GM23338 (cell line): ENCODE measurements around the gene TMCC1. TPM values are rescaled to one million over a fixed set of nuclear protein-coding genes. Genes with fewer than 3 reads are reported as not detected.

Source experiments
- ATAC-seq: fragments of 200-7000 bp; cut with Tn5 transposase; 3 replicates; pipeline ENCODE4 v1.9.1; 2020
- DNase-seq: peaks from one replicate; pipeline ENCODE4 v3.0.0-alpha.2; 2015; ENCODE audit warnings: low spot score
- H2AFZ ChIP-seq: fragments of 200-600 bp; sonication (generic); 2 replicates; pipeline ENCODE4 v1.8.0; 2016; ENCODE audit warnings: antibody characterized with exemption, mild to moderate bottlenecking, moderate library complexity
- H3F3A ChIP-seq: fragments of 200-600 bp; sonication (generic); replicated peaks from 2 replicates; pipeline ENCODE4 v1.8.0; 2017; ENCODE audit warnings: antibody characterized with exemption, mixed run types, low read depth
- H3K27ac ChIP-seq: fragments of 200-600 bp; sonication (generic); 2 replicates; pipeline ENCODE4 v1.6.1; 2016; ENCODE audit warnings: low read depth
- H3K27me3 ChIP-seq: fragments of 200-600 bp; sonication (generic); 2 replicates; pipeline ENCODE4 v1.8.0; 2016; ENCODE audit warnings: mild to moderate bottlenecking, mixed run types, moderate library complexity; ENCODE audit not compliant: insufficient read depth
- H3K36me3 ChIP-seq: fragments of 200-600 bp; sonication (generic); 2 replicates; pipeline ENCODE4 v1.8.0; 2016; ENCODE audit warnings: mild to moderate bottlenecking; ENCODE audit not compliant: insufficient read depth
- H3K4me1 ChIP-seq: fragments of 200-600 bp; sonication (generic); 2 replicates; pipeline ENCODE4 v1.8.0; 2016; ENCODE audit warnings: mild to moderate bottlenecking, moderate library complexity; ENCODE audit not compliant: insufficient read depth
- H3K4me2 ChIP-seq: fragments of 200-600 bp; sonication (generic); 2 replicates; pipeline ENCODE4 v1.7.1; 2017; ENCODE audit warnings: mixed run types
- H3K4me3 ChIP-seq: fragments of 200-600 bp; sonication (generic); 2 replicates; pipeline ENCODE4 v1.6.1; 2016; ENCODE audit warnings: mixed run types
- H3K79me2 ChIP-seq: fragments of 200-600 bp; sonication (generic); replicated peaks from 2 replicates; pipeline ENCODE4 v1.8.0; 2017; ENCODE audit warnings: mild to moderate bottlenecking; ENCODE audit not compliant: insufficient read depth
- H3K9me2 ChIP-seq: fragments of 200-600 bp; sonication (generic); 2 replicates; pipeline ENCODE4 v1.8.0; 2017; ENCODE audit not compliant: insufficient read depth
- H4K20me1 ChIP-seq: fragments of 200-600 bp; sonication (generic); replicated peaks from 2 replicates; pipeline ENCODE4 v1.8.0; 2017; ENCODE audit warnings: mild to moderate bottlenecking; ENCODE audit not compliant: insufficient read depth
- H3K27ac Mint-ChIP-seq: 2 replicates; pipeline ENCODE4 v1.8.0; 2020; ENCODE audit warnings: inconsistent platforms, mild to moderate bottlenecking, moderate library complexity, mixed read lengths
- H3K27me3 Mint-ChIP-seq: 3 replicates; pipeline ENCODE4 v1.8.0; 2022; ENCODE audit warnings: low read depth, mild to moderate bottlenecking, moderate library complexity, mixed read lengths, inconsistent platforms; ENCODE audit not compliant: insufficient read depth, poor library complexity
- H3K36me3 Mint-ChIP-seq: 3 replicates; pipeline ENCODE4 v1.8.0; 2021; ENCODE audit warnings: low read depth, mild to moderate bottlenecking, inconsistent platforms, moderate library complexity, mixed read lengths
- H3K4me1 Mint-ChIP-seq: 3 replicates; pipeline ENCODE4 v1.8.0; 2020; ENCODE audit warnings: mild to moderate bottlenecking, inconsistent platforms, mixed read lengths
- H3K4me3 Mint-ChIP-seq: 3 replicates; pipeline ENCODE4 v1.8.0; 2021; ENCODE audit warnings: moderate library complexity, mild to moderate bottlenecking, inconsistent platforms, mixed read lengths
- H3K9me3 Mint-ChIP-seq: 3 replicates; pipeline ENCODE4 v1.8.0; 2020; ENCODE audit warnings: moderate library complexity, mild to moderate bottlenecking, inconsistent platforms, mixed read lengths
- CREB1 ChIP-seq: fragments of 250-450 bp; sonication (Bioruptor Pico); IDR thresholded peaks from 2 replicates; pipeline ENCODE4 v1.5.0; 2020; ENCODE audit warnings: low read depth, mild to moderate bottlenecking, moderate library complexity
- EZH2 ChIP-seq: fragments of 200-600 bp; sonication (generic); IDR thresholded peaks from one replicate; pipeline ENCODE4 v1.8.0; 2017; ENCODE audit warnings: antibody characterized with exemption, mild to moderate bottlenecking, low read depth; ENCODE audit not compliant: unreplicated experiment
- JUNB ChIP-seq: IDR thresholded peaks from one replicate; pipeline ENCODE4 v1.6.1; 2016; ENCODE audit warnings: antibody characterized with exemption; ENCODE audit not compliant: unreplicated experiment
- STAT1 ChIP-seq: IDR thresholded peaks from one replicate; pipeline ENCODE4 v1.6.1; 2016; ENCODE audit warnings: antibody characterized with exemption; ENCODE audit not compliant: unreplicated experiment
- ZNF114 ChIP-seq: fragments of 250-450 bp; sonication (Bioruptor Pico); IDR thresholded peaks from 2 replicates; pipeline ENCODE4 v1.5.0; 2020; ENCODE audit warnings: mild to moderate bottlenecking, moderate library complexity
- polyA plus RNA-seq: library from polyadenylated mRNA; unstranded; fragments of >200 nt; fragmentation: Nextera tagmentation; extraction: Ambion mirVana; gene quantifications from 2 replicates; pipeline ENCODE4 v1.2.1, GENCODE V29; 2016
- total RNA-seq: library from RNA; depleted of rRNA; stranded (reverse); fragments of >200 nt; shearing (Covaris generic); gene quantifications from 2 replicates; pipeline ENCODE4 v1.2.3, GENCODE V29; 2014
- TF ChIP-seq, protein P1 (sequence below): fragments of 250-450 bp; sonication (Bioruptor Pico); IDR thresholded peaks from 2 replicates; pipeline ENCODE4 v1.5.0; 2020; ENCODE audit warnings: mild to moderate bottlenecking, moderate library complexity
- TF ChIP-seq, protein P2 (sequence below): IDR thresholded peaks from one replicate; pipeline ENCODE4 v1.6.1; 2018; ENCODE audit warnings: antibody characterized with exemption; ENCODE audit not compliant: unreplicated experiment
- TF ChIP-seq, protein P3 (sequence below): IDR thresholded peaks from 2 replicates; pipeline ENCODE4 v1.6.1; 2016; ENCODE audit warnings: antibody characterized with exemption
- TF ChIP-seq, protein P4 (sequence below), 2 experiments: fragments of 200-600 bp in 1 of 2; sonication (generic) in 1 of 2; conservative IDR thresholded peaks; 2 replicates each; pipeline versions ENCODE4 v1.5.1 to v1.6.1; 2016 to 2017; ENCODE audit warnings: antibody characterized with exemption in 2 of 2, low read depth in 2 of 2, mild to moderate bottlenecking in 2 of 2, moderate library complexity in 1 of 2

The TMCC1 gene
- total and polyA plus RNA-seq, 2 experiments from 2014 or later = 8.2 to 18.4 TPM

DNA sequence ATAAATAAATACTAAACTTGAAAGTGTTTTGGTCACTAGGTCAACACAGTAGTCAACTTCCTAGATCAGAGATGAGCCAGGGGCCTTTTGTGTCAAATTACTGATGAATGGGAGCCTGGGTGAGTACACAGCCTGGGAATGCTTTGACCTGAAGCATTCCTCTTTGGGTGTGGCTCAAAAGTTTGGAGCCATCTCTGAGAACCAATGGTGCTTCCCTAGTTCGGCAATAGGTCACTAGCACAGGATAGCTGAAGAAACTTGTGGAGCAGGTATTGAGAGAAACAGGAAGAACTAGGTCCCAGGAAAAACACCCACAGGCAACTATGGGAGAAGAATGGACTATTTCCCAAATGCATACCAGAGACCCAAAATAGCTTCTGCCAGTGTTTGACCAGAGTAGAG, 230.5 kb downstream of the TMCC1 start:
- Histone ChIP-seq H3K4me3 (no peak overlapping the region), H2AFZ (no peak overlapping the region), H3K4me2 (no peak overlapping the region), H3K27ac (no peak overlapping the region), H3K27me3 (no peaks in the 10 kb centered on the region), H3F3A (no peaks in the 10 kb centered on the region), H3K9me2 (no peaks in the 10 kb centered on the region), H3K36me3 (no peaks in the 10 kb centered on the region), H4K20me1 (no peaks in the 10 kb centered on the region), H3K4me1 (no peaks in the 10 kb centered on the region), H3K79me2 (0 out of 2 replicates have a peak, but pooled peaks cover 2% of the 10 kb centered on the region)
- H3K4me3 Mint-ChIP-seq = no peak overlapping the region
- DNase-seq = peak; percentile 69
- ATAC-seq = peak; percentile 77
- H3K27me3 Mint-ChIP-seq = no peaks in the 10 kb centered on the region
- no peaks in the 10 kb centered on the region for H3K36me3 Mint-ChIP-seq
- no peak overlapping the region for H3K27ac Mint-ChIP-seq
- H3K9me3 Mint-ChIP-seq = no peaks in the 10 kb centered on the region
- no peak for TF ChIP-seq ZNF114 (CRISPR knock-in tag)
- TF ChIP-seq, protein P1, sequence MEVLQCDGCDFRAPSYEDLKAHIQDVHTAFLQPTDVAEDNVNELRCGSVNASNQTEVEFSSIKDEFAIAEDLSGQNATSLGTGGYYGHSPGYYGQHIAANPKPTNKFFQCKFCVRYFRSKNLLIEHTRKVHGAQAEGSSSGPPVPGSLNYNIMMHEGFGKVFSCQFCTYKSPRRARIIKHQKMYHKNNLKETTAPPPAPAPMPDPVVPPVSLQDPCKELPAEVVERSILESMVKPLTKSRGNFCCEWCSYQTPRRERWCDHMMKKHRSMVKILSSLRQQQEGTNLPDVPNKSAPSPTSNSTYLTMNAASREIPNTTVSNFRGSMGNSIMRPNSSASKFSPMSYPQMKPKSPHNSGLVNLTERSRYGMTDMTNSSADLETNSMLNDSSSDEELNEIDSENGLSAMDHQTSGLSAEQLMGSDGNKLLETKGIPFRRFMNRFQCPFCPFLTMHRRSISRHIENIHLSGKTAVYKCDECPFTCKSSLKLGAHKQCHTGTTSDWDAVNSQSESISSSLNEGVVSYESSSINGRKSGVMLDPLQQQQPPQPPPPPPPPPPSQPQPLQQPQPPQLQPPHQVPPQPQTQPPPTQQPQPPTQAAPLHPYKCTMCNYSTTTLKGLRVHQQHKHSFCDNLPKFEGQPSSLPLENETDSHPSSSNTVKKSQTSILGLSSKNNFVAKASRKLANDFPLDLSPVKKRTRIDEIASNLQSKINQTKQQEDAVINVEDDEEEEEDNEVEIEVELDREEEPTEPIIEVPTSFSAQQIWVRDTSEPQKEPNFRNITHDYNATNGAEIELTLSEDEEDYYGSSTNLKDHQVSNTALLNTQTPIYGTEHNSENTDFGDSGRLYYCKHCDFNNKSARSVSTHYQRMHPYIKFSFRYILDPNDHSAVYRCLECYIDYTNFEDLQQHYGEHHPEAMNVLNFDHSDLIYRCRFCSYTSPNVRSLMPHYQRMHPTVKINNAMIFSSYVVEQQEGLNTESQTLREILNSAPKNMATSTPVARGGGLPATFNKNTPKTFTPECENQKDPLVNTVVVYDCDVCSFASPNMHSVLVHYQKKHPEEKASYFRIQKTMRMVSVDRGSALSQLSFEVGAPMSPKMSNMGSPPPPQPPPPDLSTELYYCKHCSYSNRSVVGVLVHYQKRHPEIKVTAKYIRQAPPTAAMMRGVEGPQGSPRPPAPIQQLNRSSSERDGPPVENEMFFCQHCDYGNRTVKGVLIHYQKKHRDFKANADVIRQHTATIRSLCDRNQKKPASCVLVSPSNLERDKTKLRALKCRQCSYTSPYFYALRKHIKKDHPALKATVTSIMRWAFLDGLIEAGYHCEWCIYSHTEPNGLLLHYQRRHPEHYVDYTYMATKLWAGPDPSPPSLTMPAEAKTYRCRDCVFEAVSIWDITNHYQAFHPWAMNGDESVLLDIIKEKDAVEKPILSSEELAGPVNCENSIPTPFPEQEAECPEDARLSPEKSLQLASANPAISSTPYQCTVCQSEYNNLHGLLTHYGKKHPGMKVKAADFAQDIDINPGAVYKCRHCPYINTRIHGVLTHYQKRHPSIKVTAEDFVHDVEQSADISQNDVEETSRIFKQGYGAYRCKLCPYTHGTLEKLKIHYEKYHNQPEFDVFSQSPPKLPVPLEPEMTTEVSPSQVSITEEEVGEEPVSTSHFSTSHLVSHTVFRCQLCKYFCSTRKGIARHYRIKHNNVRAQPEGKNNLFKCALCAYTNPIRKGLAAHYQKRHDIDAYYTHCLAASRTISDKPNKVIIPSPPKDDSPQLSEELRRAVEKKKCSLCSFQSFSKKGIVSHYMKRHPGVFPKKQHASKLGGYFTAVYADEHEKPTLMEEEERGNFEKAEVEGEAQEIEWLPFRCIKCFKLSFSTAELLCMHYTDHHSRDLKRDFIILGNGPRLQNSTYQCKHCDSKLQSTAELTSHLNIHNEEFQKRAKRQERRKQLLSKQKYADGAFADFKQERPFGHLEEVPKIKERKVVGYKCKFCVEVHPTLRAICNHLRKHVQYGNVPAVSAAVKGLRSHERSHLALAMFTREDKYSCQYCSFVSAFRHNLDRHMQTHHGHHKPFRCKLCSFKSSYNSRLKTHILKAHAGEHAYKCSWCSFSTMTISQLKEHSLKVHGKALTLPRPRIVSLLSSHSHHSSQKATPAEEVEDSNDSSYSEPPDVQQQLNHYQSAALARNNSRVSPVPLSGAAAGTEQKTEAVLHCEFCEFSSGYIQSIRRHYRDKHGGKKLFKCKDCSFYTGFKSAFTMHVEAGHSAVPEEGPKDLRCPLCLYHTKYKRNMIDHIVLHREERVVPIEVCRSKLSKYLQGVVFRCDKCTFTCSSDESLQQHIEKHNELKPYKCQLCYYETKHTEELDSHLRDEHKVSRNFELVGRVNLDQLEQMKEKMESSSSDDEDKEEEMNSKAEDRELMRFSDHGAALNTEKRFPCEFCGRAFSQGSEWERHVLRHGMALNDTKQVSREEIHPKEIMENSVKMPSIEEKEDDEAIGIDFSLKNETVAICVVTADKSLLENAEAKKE (CRISPR knock-in tag) = peak; percentile 35; the same call in 1 of the 2 replicates
- peaks cover 28% of the 10 kb centered on the region for H3K4me1 Mint-ChIP-seq

DNA sequence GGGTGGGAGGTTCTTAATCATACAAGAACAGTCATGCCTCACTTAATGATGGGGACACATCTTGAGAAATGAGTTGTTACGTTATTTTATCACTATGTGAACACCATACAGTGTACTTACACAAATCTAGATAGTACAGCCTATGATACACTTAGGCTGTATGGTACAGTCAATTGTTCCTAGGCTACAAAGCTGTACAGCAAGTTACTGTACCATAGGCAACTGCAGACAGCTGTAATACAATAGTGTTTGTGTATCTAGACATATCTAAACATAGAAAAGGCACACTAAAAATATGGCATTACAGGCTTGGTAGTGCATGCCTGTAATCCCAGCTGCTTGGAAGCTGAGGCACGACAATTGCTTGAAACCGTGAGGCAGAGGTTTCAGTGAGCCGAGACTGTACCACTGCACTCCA, 231.3 kb downstream of the TMCC1 start:
- DNase-seq (no peak), ATAC-seq (no peak)
- Histone ChIP-seq H3F3A (no peaks in the 10 kb centered on the region), H3K27me3 (no peaks in the 10 kb centered on the region), H3K36me3 (no peaks in the 10 kb centered on the region), H3K79me2 (0 out of 2 replicates have a peak, but pooled peaks cover 2% of the 10 kb centered on the region), H3K4me1 (peaks cover 5% of the 10 kb centered on the region), H4K20me1 (no peaks in the 10 kb centered on the region), H3K27ac (no peak overlapping the region), H3K4me2 (no peak overlapping the region), H3K9me2 (no peaks in the 10 kb centered on the region), H2AFZ (no peak overlapping the region), H3K4me3 (no peak overlapping the region)
- Mint-ChIP-seq H3K27ac (no peak overlapping the region), H3K4me1 (peaks cover 35% of the 10 kb centered on the region), H3K9me3 (no peaks in the 10 kb centered on the region), H3K4me3 (no peak overlapping the region), H3K27me3 (no peaks in the 10 kb centered on the region), H3K36me3 (no peaks in the 10 kb centered on the region)
- TF ChIP-seq, protein P2, sequence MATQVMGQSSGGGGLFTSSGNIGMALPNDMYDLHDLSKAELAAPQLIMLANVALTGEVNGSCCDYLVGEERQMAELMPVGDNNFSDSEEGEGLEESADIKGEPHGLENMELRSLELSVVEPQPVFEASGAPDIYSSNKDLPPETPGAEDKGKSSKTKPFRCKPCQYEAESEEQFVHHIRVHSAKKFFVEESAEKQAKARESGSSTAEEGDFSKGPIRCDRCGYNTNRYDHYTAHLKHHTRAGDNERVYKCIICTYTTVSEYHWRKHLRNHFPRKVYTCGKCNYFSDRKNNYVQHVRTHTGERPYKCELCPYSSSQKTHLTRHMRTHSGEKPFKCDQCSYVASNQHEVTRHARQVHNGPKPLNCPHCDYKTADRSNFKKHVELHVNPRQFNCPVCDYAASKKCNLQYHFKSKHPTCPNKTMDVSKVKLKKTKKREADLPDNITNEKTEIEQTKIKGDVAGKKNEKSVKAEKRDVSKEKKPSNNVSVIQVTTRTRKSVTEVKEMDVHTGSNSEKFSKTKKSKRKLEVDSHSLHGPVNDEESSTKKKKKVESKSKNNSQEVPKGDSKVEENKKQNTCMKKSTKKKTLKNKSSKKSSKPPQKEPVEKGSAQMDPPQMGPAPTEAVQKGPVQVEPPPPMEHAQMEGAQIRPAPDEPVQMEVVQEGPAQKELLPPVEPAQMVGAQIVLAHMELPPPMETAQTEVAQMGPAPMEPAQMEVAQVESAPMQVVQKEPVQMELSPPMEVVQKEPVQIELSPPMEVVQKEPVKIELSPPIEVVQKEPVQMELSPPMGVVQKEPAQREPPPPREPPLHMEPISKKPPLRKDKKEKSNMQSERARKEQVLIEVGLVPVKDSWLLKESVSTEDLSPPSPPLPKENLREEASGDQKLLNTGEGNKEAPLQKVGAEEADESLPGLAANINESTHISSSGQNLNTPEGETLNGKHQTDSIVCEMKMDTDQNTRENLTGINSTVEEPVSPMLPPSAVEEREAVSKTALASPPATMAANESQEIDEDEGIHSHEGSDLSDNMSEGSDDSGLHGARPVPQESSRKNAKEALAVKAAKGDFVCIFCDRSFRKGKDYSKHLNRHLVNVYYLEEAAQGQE = no peak
- no peak for TF ChIP-seq CREB1 (CRISPR knock-in tag)
- TF ChIP-seq EZH2 = no peak
- no peak for TF ChIP-seq JUNB
- TF ChIP-seq, protein P3, sequence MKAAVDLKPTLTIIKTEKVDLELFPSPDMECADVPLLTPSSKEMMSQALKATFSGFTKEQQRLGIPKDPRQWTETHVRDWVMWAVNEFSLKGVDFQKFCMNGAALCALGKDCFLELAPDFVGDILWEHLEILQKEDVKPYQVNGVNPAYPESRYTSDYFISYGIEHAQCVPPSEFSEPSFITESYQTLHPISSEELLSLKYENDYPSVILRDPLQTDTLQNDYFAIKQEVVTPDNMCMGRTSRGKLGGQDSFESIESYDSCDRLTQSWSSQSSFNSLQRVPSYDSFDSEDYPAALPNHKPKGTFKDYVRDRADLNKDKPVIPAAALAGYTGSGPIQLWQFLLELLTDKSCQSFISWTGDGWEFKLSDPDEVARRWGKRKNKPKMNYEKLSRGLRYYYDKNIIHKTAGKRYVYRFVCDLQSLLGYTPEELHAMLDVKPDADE = no peak
- no peak for TF ChIP-seq STAT1
- no peak for TF ChIP-seq ZNF114 (CRISPR knock-in tag)
- TF ChIP-seq, protein P4, sequence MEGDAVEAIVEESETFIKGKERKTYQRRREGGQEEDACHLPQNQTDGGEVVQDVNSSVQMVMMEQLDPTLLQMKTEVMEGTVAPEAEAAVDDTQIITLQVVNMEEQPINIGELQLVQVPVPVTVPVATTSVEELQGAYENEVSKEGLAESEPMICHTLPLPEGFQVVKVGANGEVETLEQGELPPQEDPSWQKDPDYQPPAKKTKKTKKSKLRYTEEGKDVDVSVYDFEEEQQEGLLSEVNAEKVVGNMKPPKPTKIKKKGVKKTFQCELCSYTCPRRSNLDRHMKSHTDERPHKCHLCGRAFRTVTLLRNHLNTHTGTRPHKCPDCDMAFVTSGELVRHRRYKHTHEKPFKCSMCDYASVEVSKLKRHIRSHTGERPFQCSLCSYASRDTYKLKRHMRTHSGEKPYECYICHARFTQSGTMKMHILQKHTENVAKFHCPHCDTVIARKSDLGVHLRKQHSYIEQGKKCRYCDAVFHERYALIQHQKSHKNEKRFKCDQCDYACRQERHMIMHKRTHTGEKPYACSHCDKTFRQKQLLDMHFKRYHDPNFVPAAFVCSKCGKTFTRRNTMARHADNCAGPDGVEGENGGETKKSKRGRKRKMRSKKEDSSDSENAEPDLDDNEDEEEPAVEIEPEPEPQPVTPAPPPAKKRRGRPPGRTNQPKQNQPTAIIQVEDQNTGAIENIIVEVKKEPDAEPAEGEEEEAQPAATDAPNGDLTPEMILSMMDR (conservative IDR thresholded peaks at IDR 0.05; ENCODE audit: low read depth in 2 of 2) = no peak
